Measurements from ENCODE around the gene DCN.

The DCN gene

GRCh38 chr12:91098941-91099340, 83.7 kb downstream of the DCN start:
- no peak for DNase-seq

DNA sequence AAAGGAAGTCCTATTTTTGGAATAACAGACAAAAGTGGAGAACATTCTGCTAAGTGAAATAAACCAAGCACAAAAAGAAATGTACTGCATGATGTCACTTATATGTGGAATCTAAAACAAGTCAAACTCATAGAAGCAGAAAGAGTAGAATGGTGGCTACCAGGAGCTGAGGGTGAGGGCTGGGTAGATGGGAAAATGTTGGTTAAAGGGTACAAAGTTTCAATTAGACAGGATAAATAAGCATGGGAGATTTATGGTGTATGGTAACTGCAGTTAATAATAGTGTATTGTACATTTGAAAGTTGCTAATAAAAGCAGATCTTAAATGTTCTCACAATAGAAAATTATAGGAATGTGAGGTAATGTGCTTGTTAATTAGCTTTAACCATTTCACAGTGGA, 84.2 kb downstream of the DCN start:
- DNase-seq, result no peak

DNA sequence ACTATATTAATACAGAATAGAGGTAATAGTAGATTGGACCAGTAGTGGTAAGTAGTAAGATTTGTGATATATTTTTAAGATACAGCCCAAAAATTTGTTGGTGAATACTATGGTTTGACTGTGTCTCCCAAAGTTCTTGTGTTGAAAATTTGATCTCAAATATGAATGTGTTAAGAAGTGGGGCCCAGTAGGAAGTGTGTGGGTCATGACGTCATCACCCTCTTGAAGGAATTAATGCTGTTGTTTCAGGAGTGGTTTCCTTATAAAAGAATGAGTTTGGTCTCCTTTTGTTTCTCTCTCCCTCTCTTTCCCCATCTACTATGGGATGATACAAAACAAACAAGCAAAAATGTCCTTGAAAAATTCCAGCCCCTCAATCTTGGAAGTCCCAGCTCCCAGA, 87.7 kb downstream of the DCN start:
- no peak for DNase-seq

DNA sequence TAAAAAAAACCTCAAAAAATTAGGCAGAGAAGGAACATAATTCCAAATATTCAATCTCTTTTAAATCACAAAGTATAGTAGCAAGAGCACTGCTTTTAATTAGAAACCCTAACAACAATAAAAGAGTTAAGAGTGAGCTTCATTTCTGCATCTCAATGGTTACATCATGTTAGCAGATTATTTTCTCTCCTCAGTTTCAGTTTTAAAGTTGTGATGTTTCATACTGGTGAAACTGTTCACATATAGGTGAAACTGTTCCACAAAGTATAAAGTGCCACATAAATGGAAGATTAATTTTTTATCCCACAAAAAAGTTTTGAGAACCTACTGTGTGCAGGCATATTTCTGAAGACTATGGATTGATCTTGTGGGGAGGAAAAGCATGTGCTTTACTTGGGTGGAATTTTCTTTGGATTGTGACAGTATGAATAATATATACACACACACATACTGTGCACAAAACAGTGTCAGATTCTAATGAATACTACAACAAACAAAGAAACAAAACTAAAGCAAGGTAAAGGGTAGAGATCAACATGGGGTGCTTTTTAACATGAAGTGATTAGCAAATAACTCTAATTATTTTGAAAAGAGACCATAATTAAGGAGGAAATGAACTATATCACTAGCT, 88.5 kb downstream of the DCN start:
- DNase-seq, result no peak

GRCh38 chr12:91093341-91093740, 89.3 kb downstream of the DCN start:
- DNase-seq, result no peak

DNA sequence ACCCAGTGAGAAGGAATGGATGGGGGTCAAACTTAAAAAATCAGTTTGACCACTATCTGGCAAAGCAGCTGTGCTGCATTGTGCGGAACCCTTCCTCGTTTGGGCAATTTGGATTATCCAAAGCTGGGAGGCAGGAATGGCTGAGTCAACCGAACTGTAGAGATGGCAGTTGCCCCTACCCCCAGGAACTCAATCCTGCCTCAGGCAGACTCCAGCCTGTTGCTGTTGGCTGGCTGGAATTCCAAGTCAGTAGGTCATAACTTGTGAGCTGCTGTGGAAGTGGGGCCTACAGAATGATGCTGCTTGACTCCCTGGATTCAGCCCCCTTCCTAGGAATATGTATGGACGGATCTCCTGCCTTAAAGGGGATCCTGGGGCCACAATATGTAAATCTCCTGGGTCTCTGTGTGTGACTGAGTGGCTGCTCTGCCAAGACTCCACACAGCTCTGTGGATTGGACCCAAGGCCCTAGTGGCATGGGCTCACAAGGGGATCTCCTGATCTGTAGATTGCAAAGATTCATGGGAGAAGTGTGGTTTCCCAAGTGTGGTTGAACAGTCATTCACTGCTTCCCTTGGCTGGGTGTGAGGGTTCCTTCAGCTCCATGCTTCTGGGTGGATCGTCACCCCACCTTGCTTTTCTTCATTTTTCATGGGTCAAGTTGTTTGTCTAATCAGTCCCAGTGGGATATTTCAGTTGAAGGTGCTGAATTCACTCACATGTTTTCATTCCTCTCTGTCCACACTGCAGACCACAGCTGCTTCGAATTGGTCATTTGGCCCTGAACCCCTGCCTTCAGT, 90.5 kb downstream of the DCN start:
- DNase-seq, result no peak
